Measurements from ENCODE around the gene ATP13A3. TPM values are rescaled to one million over a fixed set of nuclear protein-coding genes. Genes with fewer than 3 reads are reported as not detected.
"Not testable (repeated sequence)": the region's sequence is repeated elsewhere in the genome, so short reads cannot be mapped to it uniquely, and the experiment has no call there.

ATP13A3 gene
- total and polyA plus RNA-seq, 2 donors (not counting 1 experiment from before 2014, with no cell fraction given) = 6.1 to 61.1 TPM

DNA sequence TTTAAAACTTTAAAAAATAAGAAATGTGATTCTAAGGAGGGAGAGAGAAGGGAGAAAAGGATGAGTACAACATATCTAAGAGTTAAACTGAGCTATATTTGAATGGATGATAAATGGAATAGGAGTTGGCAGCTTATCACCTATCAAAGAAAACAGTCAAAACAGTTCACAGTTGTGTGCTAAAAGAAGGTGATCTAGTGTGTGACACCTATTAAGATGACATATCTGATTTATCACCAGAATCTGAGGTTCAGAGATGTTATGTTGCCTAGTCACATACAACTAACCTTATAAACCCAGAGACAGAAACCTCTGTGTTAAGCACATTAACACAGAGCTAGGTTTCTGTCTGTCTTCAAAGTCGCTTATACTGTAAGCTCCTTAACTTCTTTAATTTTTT lies 3.0 kb downstream of the ATP13A3 start:
- intact Hi-C loops (cut with micrococcal nuclease) = no loop called here
- H3K4me3 Mint-ChIP-seq = no peak overlapping the region
- H3K27me3 ChIP-seq (replicated peaks in 1 of 4; ENCODE audit: control extremely low read depth in 1 of 4, control insufficient read depth in 3 of 4, insufficient read depth in 4 of 4, low read length in 3 of 4) = no peaks in the 10 kb centered on the region
- H2AFZ ChIP-seq (ENCODE audit: insufficient read depth, low read depth, low read length, poor library complexity, severe bottlenecking) = no peak overlapping the region
- ATAC-seq (ENCODE audit: low read depth) (no peak), DNase-seq (no peak)
- peaks cover 40% of the 10 kb centered on the region for H3K4me1 Mint-ChIP-seq
- no CpG with 5 or more reads among the region's 1 CpG for WGBS (ENCODE audit: insufficient coverage)
- no peak overlapping the region for H3K27ac ChIP-seq (ENCODE audit: low read length in 2 of 2)
- no peaks in the 10 kb centered on the region for H3K27me3 Mint-ChIP-seq
- peaks cover 16 to 30% of the 10 kb centered on the region in 2 donors for H3K4me1 ChIP-seq (ENCODE audit: control insufficient read depth in 2 of 2, insufficient read depth in 2 of 2, low read length in 2 of 2)
- no peak overlapping the region for H3K4me2 ChIP-seq (replicated peaks; ENCODE audit: low read depth, low read length, poor library complexity, severe bottlenecking)
- H3K79me2 ChIP-seq (ENCODE audit: control insufficient read depth, insufficient read depth, low read length) = peaks cover 69% of the 10 kb centered on the region
- H3K9me3 Mint-ChIP-seq (ENCODE audit: insufficient read depth) = no peaks in the 10 kb centered on the region
- POLR2A ChIA-PET = no interaction called here
- H3K9ac ChIP-seq (ENCODE audit: low read length) = no peak overlapping the region
- TF ChIP-seq, protein P1, sequence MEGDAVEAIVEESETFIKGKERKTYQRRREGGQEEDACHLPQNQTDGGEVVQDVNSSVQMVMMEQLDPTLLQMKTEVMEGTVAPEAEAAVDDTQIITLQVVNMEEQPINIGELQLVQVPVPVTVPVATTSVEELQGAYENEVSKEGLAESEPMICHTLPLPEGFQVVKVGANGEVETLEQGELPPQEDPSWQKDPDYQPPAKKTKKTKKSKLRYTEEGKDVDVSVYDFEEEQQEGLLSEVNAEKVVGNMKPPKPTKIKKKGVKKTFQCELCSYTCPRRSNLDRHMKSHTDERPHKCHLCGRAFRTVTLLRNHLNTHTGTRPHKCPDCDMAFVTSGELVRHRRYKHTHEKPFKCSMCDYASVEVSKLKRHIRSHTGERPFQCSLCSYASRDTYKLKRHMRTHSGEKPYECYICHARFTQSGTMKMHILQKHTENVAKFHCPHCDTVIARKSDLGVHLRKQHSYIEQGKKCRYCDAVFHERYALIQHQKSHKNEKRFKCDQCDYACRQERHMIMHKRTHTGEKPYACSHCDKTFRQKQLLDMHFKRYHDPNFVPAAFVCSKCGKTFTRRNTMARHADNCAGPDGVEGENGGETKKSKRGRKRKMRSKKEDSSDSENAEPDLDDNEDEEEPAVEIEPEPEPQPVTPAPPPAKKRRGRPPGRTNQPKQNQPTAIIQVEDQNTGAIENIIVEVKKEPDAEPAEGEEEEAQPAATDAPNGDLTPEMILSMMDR (IDR thresholded peaks at IDR 0.05) = no peak
- no peak for TF ChIP-seq EZH2 (IDR thresholded peaks at IDR 0.05; ENCODE audit: borderline replicate concordance, insufficient read depth, low read depth, low read length, poor library complexity, severe bottlenecking)
- H3K9me3 ChIP-seq (ENCODE audit: control extremely low read depth in 1 of 3, control insufficient read depth in 2 of 3, insufficient read depth in 1 of 3, low read length in 2 of 3) = peaks cover 0 to 3% (median 0%) of the 10 kb centered on the region in 3 donors
- H3K36me3 ChIP-seq (replicated peaks in 1 of 2; ENCODE audit: control extremely low read depth in 1 of 2, control insufficient read depth in 1 of 2, extremely low read depth in 1 of 2, insufficient read depth in 2 of 2, low read length in 1 of 2) = peaks cover 0 to 2% of the 10 kb centered on the region in 2 experiments
- H3K27ac Mint-ChIP-seq = no peak overlapping the region
- CTCF ChIA-PET = interaction anchor here (0.7 to 3.8 kb wide), 6 partner anchors 8 to 111 kb away, joined by 3 to 49 read pairs (median 5); no protein-coding TSS in a partner anchor
- no peak overlapping the region for H3K4me3 ChIP-seq (ENCODE audit: control extremely low read depth in 1 of 5, extremely low read depth in 1 of 5, insufficient read depth in 1 of 5, low read depth in 2 of 5, low read length in 4 of 5)
- H4K20me1 ChIP-seq (ENCODE audit: control insufficient read depth, insufficient read depth, low read length, poor library complexity, severe bottlenecking) = peaks cover 4% of the 10 kb centered on the region

DNA sequence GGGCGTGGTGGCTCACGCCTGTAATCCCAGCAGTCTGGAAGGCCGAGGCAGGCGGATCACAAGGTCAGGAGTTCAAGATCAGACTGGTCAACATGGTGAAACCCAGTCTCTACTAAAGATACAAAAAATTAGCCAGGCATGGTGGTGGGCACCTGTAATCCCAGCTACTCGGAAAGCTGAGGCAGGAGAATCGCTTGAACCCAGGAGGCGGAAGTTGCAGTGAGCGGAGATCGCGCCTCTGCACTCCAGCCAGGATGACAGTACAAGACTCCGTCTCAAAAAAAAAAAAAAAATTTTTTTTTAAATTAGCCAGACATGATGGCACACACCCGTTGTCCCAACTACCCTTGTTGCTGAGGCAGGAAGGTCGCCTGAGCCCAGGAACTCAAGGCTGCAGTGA lies 4.0 kb downstream of the ATP13A3 start:
- ATAC-seq (ENCODE audit: low read depth); H3K27ac Mint-ChIP-seq; H3K9me3 Mint-ChIP-seq (ENCODE audit: insufficient read depth); H3K27me3 ChIP-seq (replicated peaks in 1 of 4; ENCODE audit: control extremely low read depth in 1 of 4, control insufficient read depth in 3 of 4, insufficient read depth in 4 of 4, low read length in 3 of 4); POLR2A ChIA-PET; H3K9ac ChIP-seq (ENCODE audit: low read length); H3K4me3 ChIP-seq (ENCODE audit: control extremely low read depth in 1 of 5, extremely low read depth in 1 of 5, insufficient read depth in 1 of 5, low read depth in 2 of 5, low read length in 4 of 5); H3K36me3 ChIP-seq (replicated peaks in 1 of 2; ENCODE audit: control extremely low read depth in 1 of 2, control insufficient read depth in 1 of 2, extremely low read depth in 1 of 2, insufficient read depth in 2 of 2, low read length in 1 of 2); H3K4me2 ChIP-seq (replicated peaks; ENCODE audit: low read depth, low read length, poor library complexity, severe bottlenecking); DNase-seq; H2AFZ ChIP-seq (ENCODE audit: insufficient read depth, low read depth, low read length, poor library complexity, severe bottlenecking); intact Hi-C loops (cut with micrococcal nuclease); H3K4me3 Mint-ChIP-seq; H3K9me3 ChIP-seq (ENCODE audit: control extremely low read depth in 1 of 3, control insufficient read depth in 2 of 3, insufficient read depth in 1 of 3, low read length in 2 of 3); H3K27ac ChIP-seq (ENCODE audit: low read length in 2 of 2); H3K27me3 Mint-ChIP-seq: not testable (repeated sequence)
- CTCF ChIA-PET = interaction anchor here (1.6 to 3.8 kb wide), 2 partner anchors 9 to 12 kb away, joined by 7 to 49 read pairs; no protein-coding TSS in a partner anchor
- peaks cover 14 to 20% of the 10 kb centered on the region in 2 donors for H3K4me1 ChIP-seq (ENCODE audit: control insufficient read depth in 2 of 2, insufficient read depth in 2 of 2, low read length in 2 of 2)
- H3K79me2 ChIP-seq (ENCODE audit: control insufficient read depth, insufficient read depth, low read length) = peaks cover 78% of the 10 kb centered on the region
- WGBS (ENCODE audit: insufficient coverage) = 99% methylated on average over 12 of the region's 13 CpGs
- peaks cover 13% of the 10 kb centered on the region for H4K20me1 ChIP-seq (ENCODE audit: control insufficient read depth, insufficient read depth, low read length, poor library complexity, severe bottlenecking)
- peaks cover 30% of the 10 kb centered on the region for H3K4me1 Mint-ChIP-seq

Measured in B cell (primary cell).